Omental fat pad (tissue), 4 donors: ENCODE data around the gene INTS6. TPM values are rescaled to one million over a fixed set of nuclear protein-coding genes. Genes with fewer than 3 reads are reported as not detected.

Experiments
- ATAC-seq: fragments of 150-250 bp; one replicate; pipeline ENCODE4 v1.9.1; 2016; ENCODE audit warnings: mild to moderate bottlenecking, moderate library complexity; ENCODE audit not compliant: low FRiP score
- DNase-seq: peaks from one replicate; pipeline ENCODE4 v3.0.0-alpha.2; 2019; ENCODE audit warnings: low spot score
- CTCF ChIP-seq, 3 donors: fragments of 450-650 bp; IDR thresholded peaks; one replicate each; pipeline ENCODE4 v1.5.1; 2016 to 2017; ENCODE audit warnings: antibody characterized with exemption in 3 of 3, mild to moderate bottlenecking in 3 of 3, moderate library complexity in 2 of 3
- total RNA-seq, 4 donors: library from RNA; depleted of rRNA; stranded (reverse); fragments of >200 nt; gene quantifications; one replicate each; pipeline ENCODE4 v1.1.0, GENCODE V29; 2016

Gene INTS6
- total RNA-seq, 4 donors from 2014 or later, result 31.3 to 69.7 (median 40.0) TPM

DNA sequence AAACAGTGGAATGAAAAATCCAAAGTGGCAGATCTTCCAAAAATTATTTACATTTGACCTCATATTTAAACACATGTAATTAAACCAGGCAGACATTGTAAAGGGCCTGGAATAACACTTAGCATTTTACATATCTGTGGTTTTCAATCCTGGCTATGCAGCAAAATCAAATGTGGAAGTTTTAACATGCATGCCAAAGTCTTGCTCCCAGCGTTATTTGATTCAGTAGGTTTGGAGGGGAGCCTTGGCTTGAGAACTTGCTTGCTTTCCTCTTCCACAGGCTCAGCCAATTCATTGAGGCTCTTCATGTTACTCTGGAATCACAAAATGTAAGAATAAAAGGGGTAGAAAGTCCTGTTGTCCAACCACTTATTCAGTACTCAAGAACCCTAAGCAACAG is 42.5 kb upstream of the INTS6 start:
- TF ChIP-seq CTCF (IDR thresholded peaks at IDR 0.05), result no peak
- ATAC-seq, result no peak
- DNase-seq, result no peak

DNA sequence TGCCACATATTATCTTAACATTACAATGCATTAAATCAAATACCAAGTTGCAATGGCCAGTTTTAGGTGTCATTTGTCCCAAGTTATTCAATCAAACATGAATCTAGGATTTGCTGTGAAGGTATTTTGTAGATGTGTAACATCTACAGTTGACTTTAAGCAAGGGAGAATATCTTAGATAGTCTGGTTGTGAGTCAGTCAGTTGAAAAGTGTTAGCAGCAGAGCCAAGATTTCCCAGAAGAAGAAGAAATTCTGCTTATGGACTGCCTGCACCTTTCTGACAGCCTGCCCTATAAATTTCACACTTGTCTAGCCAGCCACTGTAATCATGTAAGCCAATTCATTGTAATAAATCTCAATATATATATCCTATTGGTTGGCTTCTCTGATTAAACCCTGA is 41.3 kb upstream of the INTS6 start:
- TF ChIP-seq CTCF (IDR thresholded peaks at IDR 0.05), result no peak
- DNase-seq (no peak), ATAC-seq (no peak)

GRCh38 chr13:51488212-51488611 is 35.4 kb upstream of the INTS6 start:
- ATAC-seq, result no peak
- no peak for DNase-seq
- no peak for TF ChIP-seq CTCF (IDR thresholded peaks at IDR 0.05)

- ATAC-seq (no peak), DNase-seq (no peak)
- no peak for TF ChIP-seq CTCF (IDR thresholded peaks at IDR 0.05)
These were observed 28.8 kb upstream of the INTS6 start for GRCh38 chr13:51481656-51482055.

GRCh38 chr13:51479199-51479523 is 26.3 kb upstream of the INTS6 start:
- TF ChIP-seq CTCF (IDR thresholded peaks at IDR 0.05), result no peak
- DNase-seq (no peak), ATAC-seq (no peak)

- no peak for TF ChIP-seq CTCF (IDR thresholded peaks at IDR 0.05)
- ATAC-seq (no peak), DNase-seq (no peak)
These were observed 25.8 kb upstream of the INTS6 start for GRCh38 chr13:51478418-51479198.

- TF ChIP-seq CTCF (IDR thresholded peaks at IDR 0.05), result no peak
- ATAC-seq, result no peak
- no peak for DNase-seq
These were observed 25.0 kb upstream of the INTS6 start for GRCh38 chr13:51477653-51478324.
